ENCODE measurements around the gene AGO1. TPM values are rescaled to one million over a fixed set of nuclear protein-coding genes. Genes with fewer than 3 reads are reported as not detected.
"Not testable (repeated sequence)": the region's sequence is repeated elsewhere in the genome, so short reads cannot be mapped to it uniquely, and the experiment has no call there.

The AGO1 gene
- polyA plus RNA-seq, 1 donor: 15.0 TPM

- H3K4me1 ChIP-seq (ENCODE audit: control insufficient read depth, insufficient read depth, low read length): peaks cover 31% of the 10 kb centered on the region
- H3K9me3 ChIP-seq (ENCODE audit: control insufficient read depth, low read depth, low read length): no peaks in the 10 kb centered on the region
- H3K4me3 ChIP-seq (ENCODE audit: low read length): no peak overlapping the region
- WGBS (ENCODE audit: insufficient coverage, low lambda C conversion rate): no CpG with 5 or more reads among the region's 4 CpGs
- peak overlapping the region; percentile 46 for H3K27ac ChIP-seq (ENCODE audit: low read length)
- peak in 1 of 2 donors; percentile 29 for DNase-seq
- H3K27me3 ChIP-seq (ENCODE audit: control insufficient read depth, insufficient read depth, low read length): no peaks in the 10 kb centered on the region
- peaks cover 12% of the 10 kb centered on the region for H3K36me3 ChIP-seq (ENCODE audit: control insufficient read depth, insufficient read depth, low read length)
Observed at GRCh38 chr1:35885961-35886558, 3.1 kb downstream of the AGO1 start.

GRCh38 chr1:35886577-35887431 is 3.8 kb downstream of the AGO1 start:
- DNase-seq: peak in 1 of 2 donors; percentile 56
- 0% methylated on average over 1 of the region's 3 CpGs for WGBS (ENCODE audit: insufficient coverage, low lambda C conversion rate)
- no peaks in the 10 kb centered on the region for H3K9me3 ChIP-seq (ENCODE audit: control insufficient read depth, low read depth, low read length)
- no peaks in the 10 kb centered on the region for H3K27me3 ChIP-seq (ENCODE audit: control insufficient read depth, insufficient read depth, low read length)
- H3K4me3 ChIP-seq (ENCODE audit: low read length): no peak overlapping the region
- peak overlapping the region; percentile 50 for H3K27ac ChIP-seq (ENCODE audit: low read length)
- H3K4me1 ChIP-seq (ENCODE audit: control insufficient read depth, insufficient read depth, low read length): peaks cover 31% of the 10 kb centered on the region
- H3K36me3 ChIP-seq (ENCODE audit: control insufficient read depth, insufficient read depth, low read length): peaks cover 16% of the 10 kb centered on the region

GRCh38 chr1:35887508-35887907 is 4.5 kb downstream of the AGO1 start:
- H3K27me3 ChIP-seq (ENCODE audit: control insufficient read depth, insufficient read depth, low read length): no peaks in the 10 kb centered on the region
- peak overlapping the region; percentile 50 for H3K27ac ChIP-seq (ENCODE audit: low read length)
- H3K9me3 ChIP-seq (ENCODE audit: control insufficient read depth, low read depth, low read length): no peaks in the 10 kb centered on the region
- H3K4me1 ChIP-seq (ENCODE audit: control insufficient read depth, insufficient read depth, low read length): peaks cover 31% of the 10 kb centered on the region
- WGBS (ENCODE audit: insufficient coverage, low lambda C conversion rate): 50% methylated on average over 1 of the region's 2 CpGs
- H3K4me3 ChIP-seq (ENCODE audit: low read length): no peak overlapping the region
- peak in 1 of 2 donors; percentile 5 for DNase-seq
- peaks cover 23% of the 10 kb centered on the region for H3K36me3 ChIP-seq (ENCODE audit: control insufficient read depth, insufficient read depth, low read length)

- peaks cover 30% of the 10 kb centered on the region for H3K36me3 ChIP-seq (ENCODE audit: control insufficient read depth, insufficient read depth, low read length)
- no peaks in the 10 kb centered on the region for H3K9me3 ChIP-seq (ENCODE audit: control insufficient read depth, low read depth, low read length)
- H3K4me1 ChIP-seq (ENCODE audit: control insufficient read depth, insufficient read depth, low read length): peaks cover 31% of the 10 kb centered on the region
- no peak overlapping the region for H3K4me3 ChIP-seq (ENCODE audit: low read length)
- whole genome bisulfite sequencing (ENCODE audit: insufficient coverage, low lambda C conversion rate): no CpG with 5 or more reads among the region's 11 CpGs
- H3K27me3 ChIP-seq (ENCODE audit: control insufficient read depth, insufficient read depth, low read length): no peaks in the 10 kb centered on the region
- DNase-seq: peak in 1 of 2 donors; percentile 70
- peak overlapping the region; percentile 50 for H3K27ac ChIP-seq (ENCODE audit: low read length)
Observed at GRCh38 chr1:35888255-35888654, 5.2 kb downstream of the AGO1 start.

- no CpG with 5 or more reads among the region's 3 CpGs for WGBS (ENCODE audit: insufficient coverage, low lambda C conversion rate)
- not testable (repeated sequence) for DNase-seq; H3K27me3 ChIP-seq (ENCODE audit: control insufficient read depth, insufficient read depth, low read length); H3K27ac ChIP-seq (ENCODE audit: low read length); H3K9me3 ChIP-seq (ENCODE audit: control insufficient read depth, low read depth, low read length); H3K4me3 ChIP-seq (ENCODE audit: low read length)
- Histone ChIP-seq H3K36me3 (ENCODE audit: control insufficient read depth, insufficient read depth, low read length) (peaks cover 38% of the 10 kb centered on the region), H3K4me1 (ENCODE audit: control insufficient read depth, insufficient read depth, low read length) (peaks cover 31% of the 10 kb centered on the region)
Observed at GRCh38 chr1:35888981-35889380, 6.0 kb downstream of the AGO1 start.

GRCh38 chr1:35893051-35893879 is 10.3 kb downstream of the AGO1 start:
- no peaks in the 10 kb centered on the region for H3K9me3 ChIP-seq (ENCODE audit: control insufficient read depth, low read depth, low read length)
- no peak for DNase-seq
- no peak overlapping the region for H3K27ac ChIP-seq (ENCODE audit: low read length)
- peaks cover 63% of the 10 kb centered on the region for H3K36me3 ChIP-seq (ENCODE audit: control insufficient read depth, insufficient read depth, low read length)
- H3K4me1 ChIP-seq (ENCODE audit: control insufficient read depth, insufficient read depth, low read length): peaks cover 3% of the 10 kb centered on the region
- H3K4me3 ChIP-seq (ENCODE audit: low read length): no peak overlapping the region
- WGBS (ENCODE audit: insufficient coverage, low lambda C conversion rate): no CpG with 5 or more reads among the region's 14 CpGs
- H3K27me3 ChIP-seq (ENCODE audit: control insufficient read depth, insufficient read depth, low read length): no peaks in the 10 kb centered on the region

GRCh38 chr1:35894183-35894582 is 11.2 kb downstream of the AGO1 start:
- H3K36me3 ChIP-seq (ENCODE audit: control insufficient read depth, insufficient read depth, low read length): peaks cover 63% of the 10 kb centered on the region
- no peaks in the 10 kb centered on the region for H3K4me1 ChIP-seq (ENCODE audit: control insufficient read depth, insufficient read depth, low read length)
- DNase-seq: no peak
- whole genome bisulfite sequencing (ENCODE audit: insufficient coverage, low lambda C conversion rate): no CpG with 5 or more reads among the region's 6 CpGs
- no peaks in the 10 kb centered on the region for H3K9me3 ChIP-seq (ENCODE audit: control insufficient read depth, low read depth, low read length)
- H3K4me3 ChIP-seq (ENCODE audit: low read length): no peak overlapping the region
- no peaks in the 10 kb centered on the region for H3K27me3 ChIP-seq (ENCODE audit: control insufficient read depth, insufficient read depth, low read length)
- H3K27ac ChIP-seq (ENCODE audit: low read length): no peak overlapping the region

- no CpG with 5 or more reads among the region's 1 CpG for WGBS (ENCODE audit: insufficient coverage, low lambda C conversion rate)
- DNase-seq: no peak
- Histone ChIP-seq H3K36me3 (ENCODE audit: control insufficient read depth, insufficient read depth, low read length) (peaks cover 64% of the 10 kb centered on the region), H3K4me1 (ENCODE audit: control insufficient read depth, insufficient read depth, low read length) (no peaks in the 10 kb centered on the region), H3K27ac (ENCODE audit: low read length) (no peak overlapping the region), H3K9me3 (ENCODE audit: control insufficient read depth, low read depth, low read length) (no peaks in the 10 kb centered on the region), H3K4me3 (ENCODE audit: low read length) (no peak overlapping the region), H3K27me3 (ENCODE audit: control insufficient read depth, insufficient read depth, low read length) (no peaks in the 10 kb centered on the region)
Observed at GRCh38 chr1:35894656-35895055, 11.6 kb downstream of the AGO1 start.

- Histone ChIP-seq H3K9me3 (ENCODE audit: control insufficient read depth, low read depth, low read length) (no peaks in the 10 kb centered on the region), H3K27me3 (ENCODE audit: control insufficient read depth, insufficient read depth, low read length) (no peaks in the 10 kb centered on the region), H3K4me1 (ENCODE audit: control insufficient read depth, insufficient read depth, low read length) (no peaks in the 10 kb centered on the region), H3K27ac (ENCODE audit: low read length) (no peak overlapping the region), H3K36me3 (ENCODE audit: control insufficient read depth, insufficient read depth, low read length) (peaks cover 49% of the 10 kb centered on the region), H3K4me3 (ENCODE audit: low read length) (no peak overlapping the region)
- DNase-seq: no peak
Observed at GRCh38 chr1:35899941-35900340, 16.9 kb downstream of the AGO1 start.

GRCh38 chr1:35901235-35901634 is 18.2 kb downstream of the AGO1 start:
- H3K9me3 ChIP-seq (ENCODE audit: control insufficient read depth, low read depth, low read length): no peaks in the 10 kb centered on the region
- WGBS (ENCODE audit: insufficient coverage, low lambda C conversion rate): no CpG with 5 or more reads among the region's 9 CpGs
- DNase-seq: no peak
- H3K4me1 ChIP-seq (ENCODE audit: control insufficient read depth, insufficient read depth, low read length): no peaks in the 10 kb centered on the region
- no peaks in the 10 kb centered on the region for H3K27me3 ChIP-seq (ENCODE audit: control insufficient read depth, insufficient read depth, low read length)
- H3K27ac ChIP-seq (ENCODE audit: low read length): no peak overlapping the region
- peaks cover 46% of the 10 kb centered on the region for H3K36me3 ChIP-seq (ENCODE audit: control insufficient read depth, insufficient read depth, low read length)
- H3K4me3 ChIP-seq (ENCODE audit: low read length): no peak overlapping the region

Measured in large intestine (tissue), 3 donors.